Effector memory CD8-positive, alpha-beta T cell (primary cell): ENCODE results near the gene FGFBP2.
"Not testable (repeated sequence)": the region's sequence is repeated elsewhere in the genome, so short reads cannot be mapped to it uniquely, and the experiment has no call there.

ENCODE experiments used
- ATAC-seq: fragments of 150-1000 bp; cut with Tn5 transposase; replicated peaks from 2 replicates; pipeline ENCODE4 v1.10.0; 2021; ENCODE audit warnings: mild to moderate bottlenecking, moderate library complexity
- DNase-seq, 3 experiments: peaks; one replicate each; pipeline ENCODE4 v3.0.0; 2021
- H3K27ac Mint-ChIP-seq, 2 donors: one replicate each; pipeline ENCODE4 v1.8.0; 2022; ENCODE audit warnings: mild to moderate bottlenecking in 2 of 2, mixed read lengths in 2 of 2, moderate library complexity in 2 of 2
- H3K27me3 Mint-ChIP-seq, 2 donors: one replicate each; pipeline ENCODE4 v1.8.0; 2022; ENCODE audit warnings: mixed read lengths in 2 of 2
- H3K36me3 Mint-ChIP-seq: one replicate; pipeline ENCODE4 v1.8.0; 2022; ENCODE audit warnings: mild to moderate bottlenecking, moderate library complexity, mixed read lengths; ENCODE audit not compliant: insufficient read depth
- H3K4me1 Mint-ChIP-seq, 2 donors: one replicate each; pipeline ENCODE4 v1.8.0; 2022; ENCODE audit warnings: low read depth in 2 of 2, mixed read lengths in 2 of 2
- H3K4me3 Mint-ChIP-seq, 2 donors: one replicate each; pipeline ENCODE4 v1.8.0; 2022; ENCODE audit warnings: mild to moderate bottlenecking in 2 of 2, mixed read lengths in 2 of 2, moderate library complexity in 2 of 2
- H3K9me3 Mint-ChIP-seq, 2 donors: one replicate each; pipeline ENCODE4 v1.8.0; 2022; ENCODE audit warnings: mixed read lengths in 2 of 2

FGFBP2 gene

DNA sequence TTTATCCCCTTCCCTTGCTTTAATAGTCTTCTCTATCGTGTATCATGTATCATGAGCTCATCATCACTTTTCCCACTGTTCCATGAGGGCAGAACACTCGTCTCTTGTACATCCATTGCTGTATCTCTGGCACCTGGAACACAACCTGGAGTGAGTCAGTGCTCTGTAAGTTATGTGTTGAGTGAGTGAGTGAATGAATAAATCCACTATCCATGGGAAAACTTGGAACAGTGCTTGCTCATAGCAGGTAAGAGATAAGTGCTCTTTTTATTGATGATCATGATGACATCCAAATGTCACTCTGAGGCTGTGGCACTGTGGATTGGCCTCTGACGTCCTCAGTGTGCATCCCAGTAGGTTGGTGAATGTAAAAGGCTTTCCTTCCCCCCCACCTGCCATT, 28.7 kb downstream of the FGFBP2 start:
- no peaks in the 10 kb centered on the region for H3K9me3 Mint-ChIP-seq
- no peak for ATAC-seq
- H3K4me3 Mint-ChIP-seq: no peak overlapping the region

DNA sequence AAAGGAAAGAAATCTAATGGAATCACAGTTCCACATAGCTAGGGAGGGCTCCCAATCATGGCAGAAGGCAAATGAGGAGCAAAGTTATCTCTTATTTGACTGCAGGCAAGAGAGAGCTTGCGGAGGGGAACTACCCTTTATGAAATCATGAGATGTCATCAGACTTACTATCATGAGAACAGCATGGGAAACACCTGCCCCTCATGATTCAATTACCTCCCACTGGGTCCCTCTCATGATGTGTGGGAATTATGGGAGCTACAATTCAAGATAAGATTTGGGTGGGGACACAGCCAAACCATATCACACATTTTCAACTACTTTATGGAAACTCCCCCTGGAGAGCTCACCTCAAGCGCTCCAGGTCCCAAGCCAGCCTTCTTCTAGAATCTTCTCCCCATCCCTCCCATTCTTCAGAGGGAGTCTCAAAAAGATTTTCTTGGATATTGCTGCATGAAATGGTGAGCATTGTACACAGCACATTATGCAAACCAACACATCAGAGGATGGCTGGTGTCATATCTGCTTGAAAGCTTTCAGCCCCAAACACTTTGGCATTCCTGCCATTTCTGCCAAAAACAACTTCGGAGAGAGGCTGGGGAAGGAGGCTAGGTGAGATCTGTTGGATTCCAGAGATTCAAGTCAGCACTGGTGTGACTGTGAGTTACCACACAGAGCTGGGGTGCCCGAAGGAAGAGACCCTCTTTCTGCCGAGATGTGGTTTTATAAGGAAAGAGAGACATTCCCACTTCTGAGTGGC, 31.3 kb downstream of the FGFBP2 start:
- Mint-ChIP-seq H3K9me3 (no peaks in the 10 kb centered on the region), H3K4me1 (no peaks in the 10 kb centered on the region), H3K36me3 (no peaks in the 10 kb centered on the region), H3K4me3 (no peak overlapping the region), H3K27ac (no peak overlapping the region), H3K27me3 (peaks cover 31 to 68% of the 10 kb centered on the region in 2 donors)
- DNase-seq (no peak), ATAC-seq (no peak)

More for the DNA sequence above, 28.7 kb downstream of the FGFBP2 start:
- no peaks in the 10 kb centered on the region for H3K36me3 Mint-ChIP-seq
- H3K27me3 Mint-ChIP-seq: peaks cover 29 to 72% of the 10 kb centered on the region in 2 donors
- no peaks in the 10 kb centered on the region for H3K4me1 Mint-ChIP-seq
- no peak for DNase-seq
- peak overlapping the region in 1 of 2 donors; percentile 33 for H3K27ac Mint-ChIP-seq

DNA sequence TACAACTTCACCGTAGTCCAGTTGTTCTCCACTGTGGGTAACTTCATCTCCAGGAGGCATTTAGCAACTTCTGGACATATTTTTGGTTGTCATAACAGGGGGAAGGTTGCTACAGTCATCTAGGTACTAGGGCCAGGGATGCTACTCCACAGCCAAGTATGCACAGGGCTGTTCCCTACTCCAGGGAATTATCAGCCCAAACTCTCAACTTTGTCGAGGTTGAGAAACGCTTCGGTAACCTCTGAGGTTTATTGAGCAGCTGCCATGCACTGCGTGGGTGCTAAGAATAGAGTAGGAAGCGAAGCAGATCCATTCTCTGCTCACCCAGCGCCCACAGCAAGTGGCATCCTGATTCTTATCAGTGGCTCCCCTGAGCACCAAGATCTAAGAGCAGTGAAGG, 32.7 kb downstream of the FGFBP2 start:
- DNase-seq (no peak), ATAC-seq (no peak)
- H3K4me1 Mint-ChIP-seq: no peaks in the 10 kb centered on the region
- H3K36me3 Mint-ChIP-seq: no peaks in the 10 kb centered on the region
- no peak overlapping the region for H3K4me3 Mint-ChIP-seq
- no peaks in the 10 kb centered on the region for H3K9me3 Mint-ChIP-seq
- H3K27ac Mint-ChIP-seq: no peak overlapping the region
- peaks cover 34 to 71% of the 10 kb centered on the region in 2 donors for H3K27me3 Mint-ChIP-seq

DNA sequence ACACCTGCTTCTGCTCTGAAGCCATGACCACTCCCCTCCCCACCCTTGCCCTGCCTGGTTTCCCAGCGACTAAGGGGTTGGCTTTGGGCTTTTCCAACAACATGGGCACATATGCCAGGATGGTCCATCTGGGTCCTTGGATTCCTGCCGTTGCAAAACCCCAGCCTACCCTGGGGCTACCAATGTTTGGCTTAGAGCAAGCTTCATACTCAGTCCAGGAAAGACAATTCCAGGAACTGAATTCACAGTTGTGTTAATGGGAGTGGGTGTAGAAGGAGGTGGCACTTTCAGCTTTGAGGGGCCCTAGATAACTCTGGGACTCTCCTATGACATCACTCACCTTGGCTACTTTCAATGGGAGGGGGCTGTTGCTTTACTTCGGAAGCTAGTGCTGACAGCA, 33.4 kb downstream of the FGFBP2 start:
- ATAC-seq: no peak
- H3K4me3 Mint-ChIP-seq: no peak overlapping the region
- no peak overlapping the region for H3K27ac Mint-ChIP-seq
- H3K27me3 Mint-ChIP-seq: peaks cover 30 to 67% of the 10 kb centered on the region in 2 donors
- no peaks in the 10 kb centered on the region for H3K36me3 Mint-ChIP-seq
- H3K9me3 Mint-ChIP-seq: no peaks in the 10 kb centered on the region
- DNase-seq: no peak
- no peaks in the 10 kb centered on the region for H3K4me1 Mint-ChIP-seq

GRCh38 chr4:15928883-15929282, 34.1 kb downstream of the FGFBP2 start:
- Mint-ChIP-seq H3K4me3 (no peak overlapping the region), H3K27me3 (peaks cover 28 to 67% of the 10 kb centered on the region in 2 donors)

DNA sequence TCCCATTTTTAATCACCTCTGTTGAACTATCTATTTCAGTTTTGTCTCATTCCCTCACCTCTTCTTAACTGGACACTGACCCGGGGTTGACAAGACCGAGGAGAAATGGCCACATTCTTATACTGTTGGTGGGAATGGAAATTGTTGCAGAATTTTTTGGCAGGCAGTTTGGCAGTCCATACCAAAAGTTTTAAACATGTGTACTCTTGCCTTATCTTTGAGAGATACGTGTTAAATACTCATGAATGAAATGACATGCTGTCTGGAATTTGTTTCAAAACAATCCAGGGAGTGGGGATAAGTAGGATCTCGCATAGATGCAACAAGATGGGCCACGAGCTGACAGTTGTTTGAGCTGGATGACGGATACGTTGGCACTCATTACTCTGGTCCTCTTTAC, 36.5 kb downstream of the FGFBP2 start:
- Mint-ChIP-seq H3K27ac (no peak overlapping the region), H3K27me3 (peaks cover 22 to 51% of the 10 kb centered on the region in 2 donors), H3K4me3 (no peak overlapping the region), H3K36me3 (no peaks in the 10 kb centered on the region), H3K9me3 (no peaks in the 10 kb centered on the region), H3K4me1 (no peaks in the 10 kb centered on the region)
- ATAC-seq (no peak), DNase-seq (no peak)

More at GRCh38 chr4:15928883-15929282, 34.1 kb downstream of the FGFBP2 start:
- Mint-ChIP-seq H3K27ac (no peak overlapping the region), H3K36me3 (no peaks in the 10 kb centered on the region), H3K9me3 (no peaks in the 10 kb centered on the region), H3K4me1 (no peaks in the 10 kb centered on the region)
- ATAC-seq (no peak), DNase-seq (no peak)

DNA sequence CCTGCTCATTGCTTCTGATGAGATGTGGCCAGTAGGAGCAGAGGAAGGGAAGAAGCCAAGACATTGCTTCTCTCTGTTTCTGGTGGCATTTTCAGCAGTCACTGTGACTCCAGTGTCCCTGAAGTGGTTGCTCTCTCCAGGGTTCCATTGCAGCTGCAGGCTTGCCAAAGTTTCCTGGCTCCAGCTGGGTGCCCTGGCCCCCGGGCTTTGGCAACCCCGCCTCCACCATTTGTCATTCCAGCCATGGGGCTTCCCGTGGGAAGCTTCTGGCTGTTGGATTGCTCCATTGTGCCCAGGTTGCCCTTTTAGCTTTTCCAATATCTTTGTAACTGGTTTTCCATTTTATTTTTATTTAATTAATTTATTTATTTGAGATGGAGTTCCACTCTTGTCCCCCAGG, 37.1 kb downstream of the FGFBP2 start:
- no peaks in the 10 kb centered on the region for H3K9me3 Mint-ChIP-seq
- H3K4me1 Mint-ChIP-seq: no peaks in the 10 kb centered on the region
- no peak overlapping the region for H3K27ac Mint-ChIP-seq
- H3K4me3 Mint-ChIP-seq: no peak overlapping the region
- ATAC-seq (no peak), DNase-seq (no peak)
- peaks cover 23 to 48% of the 10 kb centered on the region in 2 donors for H3K27me3 Mint-ChIP-seq
- no peaks in the 10 kb centered on the region for H3K36me3 Mint-ChIP-seq

- H3K36me3 Mint-ChIP-seq: no peaks in the 10 kb centered on the region
- ATAC-seq (no peak), DNase-seq (no peak)
- no peak overlapping the region for H3K4me3 Mint-ChIP-seq
- H3K27me3 Mint-ChIP-seq: peaks cover 37 to 51% of the 10 kb centered on the region in 2 donors
- H3K4me1 Mint-ChIP-seq: no peaks in the 10 kb centered on the region
- H3K27ac Mint-ChIP-seq: no peak overlapping the region
- H3K9me3 Mint-ChIP-seq: no peaks in the 10 kb centered on the region
These were observed 41.4 kb downstream of the FGFBP2 start for GRCh38 chr4:15921592-15921932.

DNA sequence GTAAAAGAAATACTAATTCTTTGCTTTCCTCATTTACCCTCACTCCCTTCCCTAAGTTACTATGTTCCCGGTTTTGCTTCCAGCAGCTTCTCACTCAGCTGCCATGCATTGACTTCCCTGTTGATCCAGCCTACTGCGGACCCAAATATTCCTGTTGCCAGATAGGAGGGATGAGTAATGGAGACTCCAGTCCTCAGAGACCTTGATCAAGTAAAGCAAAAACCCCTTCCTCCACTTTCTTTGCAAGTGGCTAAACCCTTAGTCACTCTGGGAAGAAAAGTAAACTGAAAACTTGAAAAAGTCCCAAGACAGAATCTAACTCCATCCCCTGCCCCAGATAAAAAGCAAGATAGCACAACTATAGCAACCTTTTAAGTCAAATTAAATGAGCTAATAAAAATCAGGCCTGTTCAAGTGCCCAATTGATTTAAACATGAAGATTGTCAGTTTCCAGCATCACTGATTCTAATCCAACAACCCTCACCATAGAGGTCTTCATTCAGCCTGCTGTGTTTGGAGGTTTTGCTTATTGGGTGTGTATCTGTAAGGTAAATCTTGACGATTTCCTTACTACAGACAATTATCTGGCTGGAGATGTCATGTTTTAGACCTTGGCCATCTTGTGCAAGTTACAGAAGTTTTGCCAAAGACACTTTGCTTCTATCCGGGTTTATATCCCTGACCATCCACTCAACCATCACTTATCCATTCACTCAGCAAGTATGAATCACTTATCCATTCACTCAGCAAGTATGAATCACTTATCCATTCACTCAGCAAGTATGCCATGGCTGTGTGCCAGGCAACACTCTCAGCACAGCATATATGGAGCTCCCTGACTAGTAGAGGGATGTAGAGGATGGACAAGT, 42.0 kb downstream of the FGFBP2 start:
- H3K27ac Mint-ChIP-seq: no peak overlapping the region
- H3K36me3 Mint-ChIP-seq: no peaks in the 10 kb centered on the region
- no peak overlapping the region for H3K4me3 Mint-ChIP-seq
- peaks cover 36 to 51% of the 10 kb centered on the region in 2 donors for H3K27me3 Mint-ChIP-seq
- DNase-seq (no peak), ATAC-seq (no peak)
- H3K4me1 Mint-ChIP-seq: no peaks in the 10 kb centered on the region
- no peaks in the 10 kb centered on the region for H3K9me3 Mint-ChIP-seq

DNA sequence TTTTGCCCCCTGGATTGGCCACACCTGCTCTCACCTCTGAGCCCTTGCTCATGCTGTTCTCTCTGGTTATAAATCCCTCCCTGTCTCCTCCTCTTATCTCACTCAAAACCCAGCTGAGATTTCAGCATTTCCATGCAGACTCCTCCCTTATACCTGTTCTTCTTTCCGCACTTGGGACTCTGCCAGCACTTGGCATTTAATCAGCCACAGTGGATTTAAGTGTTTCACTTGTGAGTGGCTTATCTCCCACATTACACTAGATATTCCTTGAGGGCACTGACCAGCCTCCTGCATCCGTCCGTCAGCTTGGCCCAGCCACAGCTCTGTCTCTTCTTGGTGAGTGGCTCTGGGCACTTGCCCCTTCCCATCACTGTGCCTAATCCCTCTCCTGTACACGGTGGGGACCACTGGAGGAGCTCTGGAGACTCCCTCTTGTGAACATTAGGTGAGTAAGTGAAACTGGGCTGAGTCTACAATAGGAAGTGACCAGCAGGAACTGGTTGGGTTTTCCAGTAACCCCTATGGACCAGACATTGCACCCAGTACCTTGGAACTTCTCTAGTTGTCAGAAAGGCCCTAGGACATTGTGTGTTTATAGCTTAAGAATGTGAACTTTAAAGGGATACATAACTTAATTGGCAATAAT, 44.4 kb downstream of the FGFBP2 start:
- H3K9me3 Mint-ChIP-seq: no peaks in the 10 kb centered on the region

GRCh38 chr4:15917297-15917696, 45.7 kb downstream of the FGFBP2 start:
- Mint-ChIP-seq H3K36me3 (no peaks in the 10 kb centered on the region), H3K27ac (no peak overlapping the region), H3K4me3 (no peak overlapping the region), H3K27me3 (peaks cover 35 to 45% of the 10 kb centered on the region in 2 donors), H3K4me1 (no peaks in the 10 kb centered on the region), H3K9me3 (no peaks in the 10 kb centered on the region)
- no peak for DNase-seq
- ATAC-seq: no peak

More for the DNA sequence above, 44.4 kb downstream of the FGFBP2 start:
- no peak for DNase-seq
- no peak for ATAC-seq
- Mint-ChIP-seq H3K4me1 (no peaks in the 10 kb centered on the region), H3K4me3 (no peak overlapping the region), H3K27me3 (peaks cover 35 to 42% of the 10 kb centered on the region in 2 donors), H3K27ac (no peak overlapping the region), H3K36me3 (no peaks in the 10 kb centered on the region)

DNA sequence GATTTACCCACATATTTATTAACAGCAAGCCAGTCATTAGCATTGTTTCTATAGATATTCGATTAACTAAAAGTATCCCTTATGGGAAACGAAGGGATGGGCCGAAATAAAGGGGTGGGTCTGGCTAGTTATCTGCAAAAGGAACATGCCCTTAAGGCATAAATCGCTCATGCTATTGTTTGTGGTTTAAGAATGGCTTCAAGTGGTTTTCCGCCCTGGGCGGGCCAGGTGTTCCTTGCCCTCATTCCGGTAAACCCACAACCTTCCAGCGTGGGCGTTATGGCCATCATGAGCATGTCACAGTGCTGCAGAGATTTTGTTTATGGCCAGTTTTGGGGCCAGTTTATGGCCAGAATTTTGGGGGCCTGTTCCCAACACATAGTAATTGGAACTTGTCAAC, 46.6 kb downstream of the FGFBP2 start:
- H3K9me3 Mint-ChIP-seq, ATAC-seq, H3K4me3 Mint-ChIP-seq, H3K36me3 Mint-ChIP-seq, H3K27ac Mint-ChIP-seq, H3K4me1 Mint-ChIP-seq, DNase-seq: not testable (repeated sequence)
- H3K27me3 Mint-ChIP-seq: peaks cover 30 to 47% of the 10 kb centered on the region in 2 donors

DNA sequence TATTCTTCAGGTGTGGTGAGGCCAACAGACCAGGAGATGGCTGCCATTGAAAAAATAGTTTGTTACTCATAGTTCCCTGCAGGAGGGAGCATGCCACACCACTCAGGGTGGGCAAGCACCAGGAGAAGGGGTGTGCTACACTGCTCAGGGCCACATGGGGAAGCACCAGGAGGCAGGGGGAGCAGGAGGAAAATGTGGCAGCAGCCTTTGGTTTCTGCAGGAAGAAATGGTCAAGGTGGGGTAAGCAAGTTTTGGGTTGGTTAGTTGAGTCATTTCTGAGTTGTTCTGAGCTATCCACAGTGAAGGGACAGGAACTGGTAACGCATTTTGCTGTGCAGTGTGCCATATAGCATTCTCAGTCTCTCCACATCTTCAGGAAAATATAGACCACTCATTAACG, 48.2 kb downstream of the FGFBP2 start:
- no peak overlapping the region for H3K4me3 Mint-ChIP-seq
- H3K27me3 Mint-ChIP-seq: peaks cover 26 to 52% of the 10 kb centered on the region in 2 donors
- no peaks in the 10 kb centered on the region for H3K36me3 Mint-ChIP-seq
- DNase-seq (no peak), ATAC-seq (no peak)
- no peaks in the 10 kb centered on the region for H3K9me3 Mint-ChIP-seq
- H3K27ac Mint-ChIP-seq: no peak overlapping the region
- H3K4me1 Mint-ChIP-seq: no peaks in the 10 kb centered on the region
